Astrocyte (in vitro differentiated cells and primary cell): ENCODE measurements around the gene SNED1. TPM values are rescaled to one million over a fixed set of nuclear protein-coding genes. Genes with fewer than 3 reads are reported as not detected.

Experiments
- DNase-seq: peaks from one replicate; pipeline ENCODE4 v3.0.0-alpha.2; 2010; ENCODE audit warnings: low read depth
- FAIRE-seq: peaks from 2 replicates; lab custom pipeline; 2011; peaks lifted over from hg19 to GRCh38; lab: Jason Lieb, UNC
- H2AFZ ChIP-seq: 2 replicates; pipeline ENCODE4 v1.6.0; 2012; ENCODE audit warnings: low read depth, low read length, inconsistent platforms
- H3K27ac ChIP-seq: 2 replicates; pipeline ENCODE4 v1.5.1; 2011; ENCODE audit warnings: low read depth, low read length, inconsistent platforms
- H3K27me3 ChIP-seq: 2 replicates; pipeline ENCODE4 v1.6.0; 2011; ENCODE audit warnings: low read length, inconsistent platforms; ENCODE audit not compliant: insufficient read depth
- H3K36me3 ChIP-seq: 2 replicates; pipeline ENCODE4 v1.5.1; 2011; ENCODE audit warnings: low read length, inconsistent platforms; ENCODE audit not compliant: insufficient read depth
- H3K4me1 ChIP-seq: 2 replicates; pipeline ENCODE4 v1.5.1; 2011; ENCODE audit warnings: low read length, inconsistent platforms; ENCODE audit not compliant: insufficient read depth
- H3K4me2 ChIP-seq: 2 replicates; pipeline ENCODE4 v1.6.0; 2012; ENCODE audit warnings: low read length, inconsistent platforms
- H3K4me3 ChIP-seq: 2 replicates; pipeline ENCODE4 v1.5.1; 2011; ENCODE audit warnings: low read depth, mild to moderate bottlenecking, low read length, inconsistent platforms; ENCODE audit not compliant: insufficient read depth
- H3K79me2 ChIP-seq: 2 replicates; pipeline ENCODE4 v1.6.0; 2012; ENCODE audit warnings: mild to moderate bottlenecking, low read length, inconsistent platforms; ENCODE audit not compliant: insufficient read depth
- H3K9ac ChIP-seq: 2 replicates; pipeline ENCODE4 v1.6.0; 2012; ENCODE audit warnings: mild to moderate bottlenecking, low read length, inconsistent platforms
- H3K9me3 ChIP-seq: 2 replicates; pipeline ENCODE4 v1.5.1; 2012; ENCODE audit warnings: low read depth, mild to moderate bottlenecking, low read length, inconsistent platforms; ENCODE audit not compliant: insufficient read depth
- H4K20me1 ChIP-seq: 2 replicates; pipeline ENCODE4 v1.6.0; 2012; ENCODE audit warnings: low read length, inconsistent platforms; ENCODE audit not compliant: insufficient read depth
- H3K27ac Mint-ChIP-seq: one replicate; pipeline ENCODE4 v1.8.0; 2021; ENCODE audit warnings: mild to moderate bottlenecking, mixed read lengths; ENCODE audit not compliant: unreplicated experiment
- H3K27me3 Mint-ChIP-seq: one replicate; pipeline ENCODE4 v1.8.0; 2021; ENCODE audit warnings: low read depth, mixed read lengths; ENCODE audit not compliant: unreplicated experiment
- H3K36me3 Mint-ChIP-seq: one replicate; pipeline ENCODE4 v1.8.0; 2021; ENCODE audit warnings: low read depth, mixed read lengths; ENCODE audit not compliant: unreplicated experiment
- H3K4me1 Mint-ChIP-seq: one replicate; pipeline ENCODE4 v1.8.0; 2021; ENCODE audit warnings: low read depth, mixed read lengths; ENCODE audit not compliant: unreplicated experiment
- H3K4me3 Mint-ChIP-seq: one replicate; pipeline ENCODE4 v1.8.0; 2021; ENCODE audit warnings: mild to moderate bottlenecking, moderate library complexity, mixed read lengths; ENCODE audit not compliant: unreplicated experiment
- H3K9me3 Mint-ChIP-seq: one replicate; pipeline ENCODE4 v1.8.0; 2021; ENCODE audit warnings: mild to moderate bottlenecking, mixed read lengths; ENCODE audit not compliant: unreplicated experiment
- CTCF ChIP-seq: IDR thresholded peaks from 2 replicates; pipeline ENCODE4 v1.5.1; 2011; ENCODE audit warnings: low read depth, mild to moderate bottlenecking, inconsistent platforms, low read length, moderate library complexity; ENCODE audit not compliant: insufficient read depth
- EZH2 ChIP-seq: IDR thresholded peaks from 2 replicates; pipeline ENCODE4 v1.6.1; 2012; ENCODE audit warnings: mild to moderate bottlenecking, low read length, inconsistent platforms; ENCODE audit not compliant: insufficient read depth
- total RNA-seq: library from RNA; stranded (reverse); gene quantifications from 2 replicates; pipeline ENCODE4 v1.2.1, GENCODE V29; 2021

Gene SNED1
- total RNA-seq, 1 donor from 2014 or later: 0.23 TPM

- Histone ChIP-seq H3K9me3 (no peaks in the 10 kb centered on the region), H3K4me2 (no peak overlapping the region), H3K27me3 (no peaks in the 10 kb centered on the region), H3K4me3 (no peak overlapping the region), H3K79me2 (no peaks in the 10 kb centered on the region), H3K9ac (no peak overlapping the region), H3K36me3 (no peaks in the 10 kb centered on the region), H3K4me1 (no peaks in the 10 kb centered on the region), H2AFZ (no peak overlapping the region), H4K20me1 (no peaks in the 10 kb centered on the region), H3K27ac (no peak overlapping the region)
- H3K36me3 Mint-ChIP-seq: no peaks in the 10 kb centered on the region
- DNase-seq (no peak), FAIRE-seq (no peak)
- TF ChIP-seq EZH2 (no peak), CTCF (no peak)
- peaks cover 40% of the 10 kb centered on the region for H3K27me3 Mint-ChIP-seq
- peaks cover 2% of the 10 kb centered on the region for H3K9me3 Mint-ChIP-seq
- H3K4me3 Mint-ChIP-seq: no peak overlapping the region
- no peak overlapping the region for H3K27ac Mint-ChIP-seq
- H3K4me1 Mint-ChIP-seq: no peaks in the 10 kb centered on the region
Measured at GRCh38 chr2:241052677-241053360, 54.4 kb downstream of the SNED1 start.

- no peak overlapping the region for H2AFZ ChIP-seq
- Mint-ChIP-seq H3K9me3 (peaks cover 2% of the 10 kb centered on the region), H3K36me3 (no peaks in the 10 kb centered on the region), H3K4me1 (no peaks in the 10 kb centered on the region), H3K4me3 (no peak overlapping the region), H3K27ac (no peak overlapping the region), H3K27me3 (peaks cover 41% of the 10 kb centered on the region)
- TF ChIP-seq CTCF: no peak
- no peak for TF ChIP-seq EZH2
- no peak overlapping the region for H3K4me3 ChIP-seq
- no peaks in the 10 kb centered on the region for H3K79me2 ChIP-seq
- no peak for FAIRE-seq
- H3K36me3 ChIP-seq: no peaks in the 10 kb centered on the region
- H3K9ac ChIP-seq: no peak overlapping the region
- H3K4me2 ChIP-seq: no peak overlapping the region
- H4K20me1 ChIP-seq: no peaks in the 10 kb centered on the region
- no peaks in the 10 kb centered on the region for H3K4me1 ChIP-seq
- no peak overlapping the region for H3K27ac ChIP-seq
- no peak for DNase-seq
- H3K9me3 ChIP-seq: no peaks in the 10 kb centered on the region
- H3K27me3 ChIP-seq: no peaks in the 10 kb centered on the region
Measured at GRCh38 chr2:241053576-241054251, 55.3 kb downstream of the SNED1 start.

GRCh38 chr2:241061275-241061674, 62.9 kb downstream of the SNED1 start:
- Histone ChIP-seq H2AFZ (no peak overlapping the region), H3K9me3 (no peaks in the 10 kb centered on the region), H3K27ac (no peak overlapping the region), H3K4me2 (no peak overlapping the region), H3K4me1 (no peaks in the 10 kb centered on the region), H3K4me3 (no peak overlapping the region), H3K36me3 (no peaks in the 10 kb centered on the region), H3K79me2 (no peaks in the 10 kb centered on the region), H3K27me3 (peaks cover 4% of the 10 kb centered on the region), H3K9ac (no peak overlapping the region), H4K20me1 (no peaks in the 10 kb centered on the region)
- TF ChIP-seq EZH2: no peak
- no peak for TF ChIP-seq CTCF
- no peak overlapping the region for H3K4me3 Mint-ChIP-seq
- H3K4me1 Mint-ChIP-seq: no peaks in the 10 kb centered on the region
- no peaks in the 10 kb centered on the region for H3K36me3 Mint-ChIP-seq
- no peaks in the 10 kb centered on the region for H3K9me3 Mint-ChIP-seq
- no peak for FAIRE-seq
- H3K27me3 Mint-ChIP-seq: peaks cover 40% of the 10 kb centered on the region
- no peak overlapping the region for H3K27ac Mint-ChIP-seq
- no peak for DNase-seq
